ENCODE results near the gene CD84.
"Not testable (repeated sequence)": the region's sequence is repeated elsewhere in the genome, so short reads cannot be mapped to it uniquely, and the experiment has no call there.

Gene CD84

DNA sequence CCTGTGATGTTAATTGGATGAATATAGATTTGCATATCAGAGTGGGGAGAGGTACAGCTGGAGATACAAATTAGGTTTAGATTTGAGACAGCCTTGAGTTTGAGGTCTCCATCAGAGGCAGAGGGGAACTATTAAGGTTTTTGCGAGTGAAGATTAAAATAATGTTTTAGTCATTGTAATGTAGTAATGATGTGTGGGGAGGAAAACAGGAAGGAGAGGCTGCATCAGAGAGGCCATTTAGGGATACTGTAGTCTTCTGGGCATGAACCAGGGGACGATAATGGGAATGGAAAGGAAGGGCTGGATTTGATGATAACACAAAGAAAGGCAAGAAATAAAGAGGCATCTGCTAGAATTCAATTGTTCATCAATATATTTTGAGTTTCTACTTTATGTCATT lies 9.5 kb downstream of the CD84 start:
- DNase-seq (ENCODE audit: low spot score): no peak

DNA sequence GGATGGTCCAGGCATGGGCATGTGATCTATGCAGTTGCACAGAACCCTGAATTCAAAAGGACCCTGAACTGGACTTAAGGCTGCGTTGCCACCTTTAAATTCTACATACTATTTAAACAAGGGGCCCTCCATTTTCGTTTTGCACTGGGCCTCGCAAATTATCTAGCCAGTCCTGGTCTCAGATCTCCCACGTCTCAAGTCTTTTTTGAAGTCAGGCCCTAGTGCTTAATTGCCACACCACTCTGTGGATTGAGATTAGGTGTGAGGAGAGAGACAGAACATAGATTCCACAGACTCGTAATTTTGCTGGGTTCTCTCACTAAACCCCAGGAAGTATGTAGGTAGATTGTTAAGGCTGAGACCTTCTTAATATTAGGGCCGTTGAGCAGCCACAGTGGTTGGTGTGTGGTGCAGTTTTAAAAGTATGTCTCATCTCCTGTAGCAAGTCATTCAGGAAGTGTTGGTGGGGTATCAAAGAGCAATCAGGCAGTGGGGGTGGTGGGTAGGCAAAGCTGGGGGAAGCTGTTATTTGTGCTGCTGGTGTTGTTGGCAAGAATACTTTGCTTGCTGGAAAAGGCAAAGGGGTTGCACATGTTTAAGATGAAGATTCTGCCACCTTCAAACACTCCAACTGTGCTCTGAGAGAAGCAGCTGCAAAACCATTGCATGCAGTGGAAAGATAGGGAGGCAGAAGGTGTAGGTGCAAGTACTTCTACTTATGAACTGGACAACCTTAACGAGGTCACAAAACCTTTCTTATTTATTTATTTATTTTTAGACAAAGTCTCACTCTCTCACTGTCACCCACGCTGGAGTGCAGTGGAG lies 11.2 kb downstream of the CD84 start:
- DNase-seq (ENCODE audit: low spot score): no peak

DNA sequence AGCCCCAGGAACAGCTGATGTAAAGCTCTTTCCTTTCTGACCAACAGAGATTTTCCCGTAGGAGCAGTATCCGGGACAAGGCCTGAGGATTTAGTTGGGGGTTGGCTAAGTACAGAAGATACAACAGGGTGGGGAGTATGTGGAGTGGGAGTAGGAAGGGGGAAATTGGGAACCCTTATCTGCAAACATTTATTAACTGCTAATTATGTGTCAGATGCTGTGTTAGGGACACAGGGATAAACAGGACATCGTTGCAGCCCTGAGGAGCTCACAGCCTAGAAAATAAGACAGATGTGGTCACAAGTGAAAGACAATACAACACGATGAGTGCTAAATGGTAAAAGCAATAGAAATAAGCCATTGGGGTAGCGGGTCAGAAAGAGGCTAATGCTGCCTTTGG lies 12.0 kb downstream of the CD84 start:
- DNase-seq (ENCODE audit: low spot score): no peak

DNA sequence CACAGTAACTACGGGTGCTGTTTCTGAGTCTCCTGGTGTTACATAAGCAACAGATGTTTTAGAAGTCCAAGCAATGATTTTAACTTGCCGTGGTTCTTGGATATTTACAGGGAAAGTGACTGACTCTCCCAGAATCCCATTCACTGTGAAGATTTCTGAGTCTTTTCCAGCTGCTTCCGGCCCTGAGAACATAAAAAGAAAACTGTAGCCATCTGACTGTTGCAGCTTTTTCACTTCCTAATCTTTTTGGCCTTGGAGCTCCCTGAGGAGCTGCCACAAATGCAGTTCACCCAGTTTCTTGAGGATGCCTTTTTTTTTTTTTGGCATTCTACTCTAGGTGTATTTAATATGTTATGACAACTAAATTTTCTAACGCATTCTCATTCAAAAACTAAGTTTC lies 13.7 kb downstream of the CD84 start:
- no peak for DNase-seq (ENCODE audit: low spot score)

DNA sequence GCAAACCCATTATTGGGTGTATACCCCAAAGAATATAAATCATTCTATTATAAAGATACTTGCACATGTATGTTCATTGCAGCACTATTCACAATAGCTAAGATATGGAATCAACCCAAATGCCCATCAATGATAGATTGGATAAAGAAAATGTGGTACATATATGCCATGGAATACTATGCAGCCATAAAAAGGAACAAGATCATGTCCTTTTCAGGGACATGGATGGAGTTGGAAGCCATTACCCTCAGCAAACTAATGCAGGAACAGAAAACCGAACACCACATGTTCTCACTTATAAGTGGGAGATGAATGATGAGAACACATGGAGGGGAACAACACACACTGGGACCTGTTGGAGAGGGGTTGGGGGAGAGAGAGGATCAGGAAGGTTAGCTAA lies 16.1 kb downstream of the CD84 start:
- DNase-seq (ENCODE audit: low spot score): not testable (repeated sequence)

DNA sequence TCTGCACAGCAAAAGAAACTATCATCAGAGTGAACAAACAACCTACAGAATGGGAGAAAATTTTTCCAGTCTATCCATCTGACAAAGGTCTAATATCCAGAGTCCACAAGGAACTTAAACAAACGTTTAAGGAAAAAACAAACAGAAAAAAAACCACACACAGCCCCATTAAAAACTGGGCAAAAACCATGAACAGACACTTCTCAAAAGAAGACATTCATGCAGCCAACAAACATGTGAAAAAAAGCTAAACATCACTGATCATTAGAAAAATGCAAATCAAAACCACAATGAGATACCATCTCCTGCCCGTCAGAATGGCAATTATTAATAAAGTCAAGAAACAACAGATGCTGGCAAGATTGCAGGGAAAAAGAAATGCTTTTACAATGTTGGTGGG lies 16.6 kb downstream of the CD84 start:
- DNase-seq (ENCODE audit: low spot score): not testable (repeated sequence)

DNA sequence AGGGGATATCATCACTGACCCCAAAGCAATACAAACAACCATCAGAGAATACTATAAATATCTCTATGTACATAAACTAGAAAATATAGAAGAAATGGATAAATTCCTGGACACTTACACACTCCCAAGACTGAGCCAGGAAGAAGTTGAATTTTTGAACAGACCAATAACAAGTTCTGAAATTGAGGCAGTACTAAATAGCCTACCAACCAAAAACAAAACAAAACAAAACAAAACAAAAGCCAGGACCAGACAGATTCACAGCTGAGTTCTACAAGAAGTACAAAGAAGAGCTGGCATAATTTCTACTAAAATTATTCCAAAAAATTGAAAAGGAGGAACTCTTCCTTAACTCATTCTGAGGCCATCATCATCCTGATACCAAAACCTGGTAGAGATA lies 18.5 kb downstream of the CD84 start:
- DNase-seq (ENCODE audit: low spot score): no peak

DNA sequence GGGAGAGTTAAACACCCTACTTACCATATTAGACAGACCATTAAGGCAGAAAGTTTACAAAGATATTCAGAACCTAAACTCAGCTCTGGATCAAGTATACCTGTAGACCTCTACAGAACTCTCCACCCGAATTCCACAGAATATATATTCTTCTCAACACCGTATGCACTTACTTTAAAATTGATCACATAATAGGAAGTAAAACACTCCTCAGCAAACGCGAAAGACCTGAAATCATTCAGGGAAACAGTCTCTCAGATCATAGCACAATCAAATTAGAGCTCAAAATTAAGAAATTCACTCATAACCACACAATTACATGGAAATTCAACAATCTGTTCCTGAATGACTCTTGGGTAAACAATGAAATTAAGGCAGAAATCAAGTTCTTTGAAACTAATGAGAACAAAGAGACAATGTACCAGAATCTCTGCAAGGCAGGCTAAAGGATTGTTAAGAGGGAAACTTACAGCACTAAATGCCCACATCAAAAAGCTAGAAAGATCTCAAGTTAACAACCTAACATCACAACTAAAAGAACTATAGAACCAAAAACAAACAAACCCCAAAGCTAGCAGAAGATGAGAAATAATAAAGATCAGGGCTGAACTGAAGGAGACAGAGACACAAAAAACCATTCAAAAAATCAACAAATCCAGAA lies 19.1 kb downstream of the CD84 start:
- DNase-seq (ENCODE audit: low spot score): no peak

DNA sequence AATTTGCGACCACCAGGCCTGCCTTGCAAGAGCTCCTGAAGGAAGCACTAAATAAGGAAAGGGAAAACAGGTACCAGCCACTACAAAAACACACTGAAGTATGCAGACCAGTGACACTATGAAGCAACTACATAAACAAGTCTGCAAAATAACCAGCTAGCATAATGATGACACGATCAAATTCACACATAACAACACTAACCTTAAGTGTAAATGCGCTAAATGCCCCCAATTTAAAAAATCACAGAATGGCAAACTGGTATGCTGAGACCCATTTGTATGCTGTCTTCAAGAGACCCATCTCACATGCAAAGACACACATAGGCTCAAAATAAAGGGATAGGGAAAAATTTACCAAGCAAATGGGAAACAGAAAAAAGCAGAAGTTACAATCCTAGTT lies 19.9 kb downstream of the CD84 start:
- DNase-seq (ENCODE audit: low spot score): not testable (repeated sequence)

DNA sequence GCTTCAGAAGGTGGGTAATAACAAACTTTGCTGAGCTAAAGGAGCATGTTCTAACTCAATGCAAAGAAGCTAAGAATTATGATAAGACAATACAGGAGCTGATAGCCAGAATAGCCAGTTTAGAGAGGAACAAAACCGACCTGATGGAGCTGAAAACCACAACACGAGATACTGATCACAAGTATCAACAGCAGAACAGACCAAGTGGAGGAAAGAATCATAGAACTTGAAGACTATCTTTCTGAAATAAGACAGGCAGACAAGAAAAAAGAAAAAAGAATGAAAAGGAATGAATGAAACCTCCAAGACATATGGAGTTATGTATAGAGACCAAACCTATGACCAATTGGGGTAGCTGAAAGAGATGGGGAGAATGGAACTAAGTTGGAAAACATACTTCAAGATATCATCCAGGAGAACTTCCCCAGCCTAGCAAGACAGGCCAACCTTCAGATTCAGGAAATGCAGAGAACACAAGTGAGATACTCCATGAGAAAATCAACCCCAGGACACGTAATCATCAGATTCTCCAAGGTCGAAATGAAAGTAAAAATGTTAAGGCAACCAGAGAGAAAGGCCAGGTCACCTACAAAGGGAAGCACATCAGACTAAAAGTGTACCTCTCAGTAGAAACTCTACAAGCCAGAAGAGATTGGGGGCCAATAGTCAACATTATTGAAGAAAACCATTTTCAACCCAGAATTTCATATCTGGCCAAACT lies 20.5 kb downstream of the CD84 start:
- DNase-seq (ENCODE audit: low spot score): no peak

DNA sequence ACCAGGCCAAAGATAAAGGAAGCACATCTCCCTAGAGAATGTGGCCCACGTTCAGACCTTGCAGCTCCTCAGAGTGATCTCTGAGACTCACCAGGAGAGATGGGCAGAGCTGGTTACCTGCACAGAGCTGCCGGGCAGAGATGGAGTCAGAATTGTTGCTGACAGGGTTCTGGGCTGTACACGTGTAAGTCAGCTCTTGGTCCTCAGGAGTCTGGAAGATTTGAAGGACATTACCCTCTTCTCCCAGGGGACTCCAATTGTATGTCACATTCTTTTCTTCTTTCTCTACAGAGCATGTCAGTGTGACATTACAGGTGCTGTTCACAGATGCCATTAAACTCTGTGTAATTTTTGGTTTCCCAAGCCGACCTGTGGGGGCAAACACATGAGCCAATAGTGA lies 25.5 kb downstream of the CD84 start:
- no peak for DNase-seq (ENCODE audit: low spot score)

DNA sequence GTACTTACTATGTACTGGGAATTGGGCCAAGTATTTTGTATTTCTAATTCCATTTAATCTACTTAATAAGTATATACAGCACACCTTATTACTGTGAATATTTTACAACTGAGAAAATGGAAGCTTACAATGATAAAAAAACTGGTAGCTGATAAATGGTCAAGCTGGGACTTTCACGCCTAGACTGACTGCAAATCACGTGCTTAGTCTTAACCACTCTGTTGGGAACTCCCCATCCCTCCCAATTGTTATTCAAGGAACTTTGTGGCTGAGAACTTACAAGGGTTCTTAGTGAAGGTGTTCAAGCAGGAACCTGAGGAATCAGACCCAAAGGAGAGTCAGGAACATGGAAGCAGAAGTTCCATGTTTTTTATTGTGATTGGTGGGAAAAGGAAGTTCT lies 26.9 kb downstream of the CD84 start:
- DNase-seq (ENCODE audit: low spot score): no peak

DNA sequence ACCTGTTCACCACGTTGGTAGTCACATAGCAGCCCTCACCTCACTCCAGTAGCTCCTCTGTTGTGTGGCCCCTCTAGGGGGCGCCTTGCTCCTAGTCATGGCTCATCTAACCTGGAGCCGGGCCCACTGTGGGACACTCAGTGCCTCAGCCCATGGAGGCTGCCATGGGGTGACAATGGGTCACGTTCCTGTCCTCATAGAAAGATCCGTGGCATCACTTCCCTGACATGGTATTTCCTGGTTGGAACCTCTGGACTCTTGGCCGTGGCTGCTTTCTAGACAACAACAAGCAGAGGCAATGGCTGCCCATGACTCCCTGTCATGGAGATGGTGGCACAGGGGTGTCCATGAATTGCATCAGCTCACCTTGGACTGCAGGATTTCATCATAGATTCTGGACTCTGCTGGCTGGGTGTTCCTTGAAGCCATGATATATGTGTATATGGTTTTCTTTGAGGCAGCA lies 28.7 kb downstream of the CD84 start:
- peak; percentile 64 for DNase-seq (ENCODE audit: low spot score)

DNA sequence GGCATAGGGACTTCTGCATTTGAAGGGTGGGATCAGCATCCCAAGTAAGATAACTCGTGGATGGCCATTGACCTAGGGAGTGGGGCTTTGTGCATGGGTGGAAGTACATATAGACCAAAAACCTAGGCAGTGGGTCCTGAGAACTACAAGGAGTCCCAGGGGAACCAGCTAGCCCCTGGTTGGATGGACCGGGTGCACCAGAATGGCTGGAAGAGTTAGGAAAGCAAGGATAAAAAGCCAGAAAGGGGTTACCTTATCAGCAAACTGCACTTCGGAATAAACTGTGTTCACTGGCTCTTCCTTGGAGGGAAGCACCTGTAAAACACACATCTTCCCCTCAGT lies 29.7 kb downstream of the CD84 start:
- no peak for DNase-seq (ENCODE audit: low spot score)

DNA sequence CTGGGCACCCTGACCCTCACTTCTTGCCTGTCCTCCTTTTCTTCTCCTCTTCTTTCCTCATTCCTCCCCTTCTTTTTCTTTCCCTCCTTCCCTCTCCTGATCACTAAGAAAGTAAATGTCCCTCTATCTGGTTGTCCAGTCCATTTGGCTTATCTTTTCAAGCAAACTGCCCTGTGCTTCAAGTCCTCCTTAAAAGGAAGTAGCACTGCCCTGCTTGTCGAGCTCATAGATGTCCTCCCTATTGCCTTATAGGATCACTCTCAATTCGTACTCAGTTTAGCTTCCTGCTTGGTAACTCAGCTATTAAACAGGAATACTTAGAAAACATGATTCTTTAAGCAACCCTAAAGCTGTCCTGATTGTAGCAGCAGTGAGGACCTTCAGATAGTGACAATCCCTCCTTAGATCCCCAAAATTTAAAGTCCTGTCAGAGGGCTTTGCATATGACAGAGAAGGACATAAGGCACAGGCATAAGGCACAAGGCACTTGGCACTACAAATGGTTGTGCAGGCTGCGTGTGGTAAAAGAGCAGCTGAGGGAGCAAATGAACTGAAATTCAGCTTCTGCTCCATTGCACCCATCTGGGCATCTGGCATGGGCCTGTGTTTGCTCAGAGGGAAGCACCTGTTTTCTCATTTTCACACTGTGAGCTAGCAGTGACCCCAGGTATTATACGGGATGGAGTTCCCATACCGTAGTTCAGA lies 30.2 kb downstream of the CD84 start:
- no peak for DNase-seq (ENCODE audit: low spot score)

DNA sequence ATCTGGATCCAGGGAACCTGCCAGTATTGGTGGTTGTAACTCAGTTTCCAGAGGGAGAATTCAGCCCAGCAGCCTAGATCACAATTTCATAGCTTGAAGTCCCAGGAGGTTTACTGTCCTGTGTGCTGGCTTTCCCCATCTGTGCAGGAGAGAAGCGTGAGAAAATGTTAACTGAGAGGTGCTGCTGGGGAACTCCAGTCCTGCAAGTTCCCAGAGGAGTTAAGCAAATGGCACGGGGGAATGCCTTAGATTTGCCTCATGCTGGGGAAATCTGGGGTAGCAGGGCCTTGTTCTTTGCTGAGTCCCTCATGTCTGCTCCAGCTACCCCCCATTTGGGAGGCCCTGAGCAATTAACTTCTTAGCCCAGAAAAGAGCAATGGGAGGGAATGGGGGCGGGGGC lies 31.1 kb downstream of the CD84 start:
- no peak for DNase-seq (ENCODE audit: low spot score)

DNA sequence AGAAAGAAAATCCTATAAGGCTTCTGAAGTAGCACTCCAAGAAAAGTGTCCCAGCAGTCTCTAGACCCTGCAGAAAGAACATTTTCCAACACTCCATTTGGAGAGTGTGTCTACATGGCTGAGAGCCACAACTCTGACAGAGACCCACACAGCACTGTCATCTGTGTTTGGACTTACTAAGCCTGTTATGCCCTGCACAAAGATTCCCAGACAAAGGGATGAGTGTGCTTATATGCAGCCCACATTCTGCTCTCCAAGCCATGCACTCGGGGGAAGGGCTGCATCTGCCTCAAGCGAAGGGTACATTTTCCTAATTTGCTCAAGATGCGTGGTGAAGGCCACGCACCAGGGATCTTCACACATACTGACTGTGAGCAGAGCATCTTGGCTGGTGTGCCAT lies 31.9 kb downstream of the CD84 start:
- DNase-seq (ENCODE audit: low spot score): no peak

DNA sequence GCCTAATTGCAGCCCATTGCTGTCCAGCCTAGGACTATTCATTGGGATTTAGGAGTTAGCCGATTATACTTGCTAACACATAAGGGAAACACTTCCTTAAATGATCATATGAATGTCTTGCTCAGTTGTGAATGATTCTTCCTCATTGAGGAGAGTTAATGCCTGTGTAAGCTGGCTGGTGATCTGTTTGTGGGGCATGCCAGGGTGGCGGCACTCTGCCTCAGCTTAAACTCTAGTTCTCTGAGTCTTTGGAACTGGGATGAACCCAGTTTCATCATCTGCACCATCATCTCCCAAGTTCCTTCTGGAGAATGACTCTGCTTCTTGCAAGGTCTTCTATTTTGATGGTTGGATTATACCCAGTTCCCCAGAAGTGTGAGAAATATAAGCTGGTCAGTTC lies 32.4 kb downstream of the CD84 start:
- DNase-seq (ENCODE audit: low spot score): no peak

DNA sequence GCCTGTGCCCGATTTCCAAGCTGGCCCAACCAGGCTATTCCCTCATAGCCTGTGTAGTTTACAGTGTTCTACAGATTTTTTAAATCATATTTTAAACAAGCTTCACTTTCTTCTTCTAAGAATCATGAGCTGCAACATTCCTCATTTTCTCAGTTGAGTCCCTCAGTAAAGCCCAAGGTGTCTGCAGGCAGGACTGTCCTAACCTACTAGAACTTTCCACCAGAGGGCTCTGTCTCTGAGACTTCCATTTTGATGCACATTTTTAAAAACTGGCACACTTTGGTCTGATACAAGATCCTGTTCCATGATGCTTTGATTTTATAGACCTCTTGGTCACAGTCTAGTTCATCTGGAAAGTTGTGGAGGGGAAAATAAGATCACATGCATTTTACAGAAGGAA lies 34.6 kb downstream of the CD84 start:
- DNase-seq (ENCODE audit: low spot score): peak; percentile 43

DNA sequence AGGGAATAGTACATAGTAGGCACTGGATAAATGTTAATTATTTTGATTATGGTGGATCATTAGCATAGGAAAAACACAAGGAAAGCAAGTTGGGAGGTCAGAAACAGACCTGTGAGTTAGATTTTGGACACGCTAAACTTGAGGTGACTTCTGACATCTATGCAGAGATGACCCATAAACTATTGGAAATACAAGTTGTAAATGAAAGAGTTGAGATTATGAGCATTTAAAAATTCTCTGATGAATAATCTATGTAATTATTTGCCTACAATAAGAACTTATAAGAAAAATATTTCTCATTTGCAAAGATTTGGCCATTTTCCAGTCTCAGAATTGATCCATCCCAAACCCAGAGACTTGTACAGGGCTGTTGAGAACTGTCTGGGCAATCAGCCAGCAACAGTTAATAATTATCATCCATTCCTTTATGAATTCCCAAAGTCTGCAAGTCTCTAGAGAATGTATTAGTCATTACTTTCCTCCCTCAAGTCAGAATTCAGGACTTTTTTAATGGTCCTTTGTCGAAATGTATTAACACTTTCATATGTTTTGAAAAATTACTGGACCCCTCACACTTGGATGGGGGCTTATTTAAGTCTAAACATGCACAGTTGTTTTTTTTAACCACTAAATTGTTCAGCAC lies 36.9 kb downstream of the CD84 start:
- DNase-seq (ENCODE audit: low spot score): no peak

DNA sequence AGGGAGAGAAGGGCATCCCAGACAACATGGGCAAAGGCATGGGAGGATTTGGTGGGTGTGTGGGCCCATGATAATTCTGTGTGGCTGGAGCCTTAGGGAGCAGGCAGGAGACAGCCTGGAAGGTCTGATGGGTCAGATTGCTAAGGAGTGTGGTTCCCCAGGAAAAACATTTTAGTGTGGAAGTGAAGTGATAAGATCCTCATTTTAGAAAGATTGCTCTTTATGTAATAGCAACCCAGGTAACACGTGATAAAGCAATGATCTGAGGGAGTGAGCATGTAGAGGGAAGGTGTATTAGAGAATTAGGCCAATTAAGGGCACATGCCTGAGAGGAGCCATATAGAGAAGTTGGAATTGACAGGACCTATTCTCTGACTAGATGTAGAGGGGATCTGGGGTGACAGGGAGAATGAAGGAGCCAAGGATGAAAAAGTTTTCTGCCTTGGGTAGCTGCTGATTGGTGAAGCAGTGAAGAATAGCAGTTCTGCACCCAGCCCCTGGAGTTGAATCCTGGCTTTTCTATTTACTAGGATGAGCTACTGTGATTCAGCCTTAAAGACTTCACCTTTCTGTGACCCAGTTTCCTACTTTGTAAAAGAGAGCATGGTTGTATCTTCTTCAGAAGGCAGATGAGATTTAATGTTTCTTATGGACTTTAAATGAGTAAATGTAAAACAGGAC lies 37.5 kb downstream of the CD84 start:
- no peak for DNase-seq (ENCODE audit: low spot score)

DNA sequence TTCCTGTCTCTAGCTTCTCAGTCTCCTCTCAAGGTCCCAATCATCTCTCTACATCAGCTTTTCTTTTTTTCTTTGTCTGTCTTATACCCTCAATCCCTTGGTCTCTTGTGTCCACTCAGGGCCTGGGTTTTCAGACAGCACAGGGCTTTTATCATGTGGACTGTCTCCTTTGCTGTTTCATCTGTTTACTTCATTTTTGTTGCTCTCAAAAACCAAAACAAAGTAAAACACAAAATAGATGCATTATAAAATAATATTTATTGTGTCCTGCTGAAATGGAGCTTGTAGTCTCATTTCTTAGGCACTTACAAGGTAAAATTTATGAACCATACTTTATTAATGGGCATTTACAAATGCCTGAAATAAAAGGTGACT lies 38.5 kb downstream of the CD84 start:
- DNase-seq (ENCODE audit: low spot score): no peak
